CD4-positive, alpha-beta T cell treated with Interferon alpha-2 for 1 hour (primary cell): Measurements from ENCODE around the gene MYT1.
"Not testable (repeated sequence)": the region's sequence is repeated elsewhere in the genome, so short reads cannot be mapped to it uniquely, and the experiment has no call there.

Source experiments
- DNase-seq, 2 donors: peaks; one replicate each; pipeline ENCODE4 v3.0.0-alpha.2; 2020 to 2022

Gene MYT1

GRCh38 chr20:64280460-64280843 is 116.2 kb downstream of the MYT1 start:
- no peak for DNase-seq

- no peak for DNase-seq
These were observed 119.4 kb downstream of the MYT1 start for GRCh38 chr20:64283646-64284045.

- peak; percentile 81 to 85 for DNase-seq
These were observed 121.6 kb downstream of the MYT1 start for GRCh38 chr20:64285579-64286446.

GRCh38 chr20:64286447-64287263 is 122.4 kb downstream of the MYT1 start:
- not testable (repeated sequence) for DNase-seq

GRCh38 chr20:64287264-64287590 is 123.0 kb downstream of the MYT1 start:
- not testable (repeated sequence) for DNase-seq
